GM19240 (cell line): ENCODE data around the gene SLC38A10.
"Not testable (repeated sequence)": the region's sequence is repeated elsewhere in the genome, so short reads cannot be mapped to it uniquely, and the experiment has no call there.

Source experiments
- DNase-seq: peaks from one replicate; pipeline ENCODE4 v3.0.0; 2011; ENCODE audit warnings: low spot score; ENCODE audit not compliant: insufficient read length

The SLC38A10 gene

DNA sequence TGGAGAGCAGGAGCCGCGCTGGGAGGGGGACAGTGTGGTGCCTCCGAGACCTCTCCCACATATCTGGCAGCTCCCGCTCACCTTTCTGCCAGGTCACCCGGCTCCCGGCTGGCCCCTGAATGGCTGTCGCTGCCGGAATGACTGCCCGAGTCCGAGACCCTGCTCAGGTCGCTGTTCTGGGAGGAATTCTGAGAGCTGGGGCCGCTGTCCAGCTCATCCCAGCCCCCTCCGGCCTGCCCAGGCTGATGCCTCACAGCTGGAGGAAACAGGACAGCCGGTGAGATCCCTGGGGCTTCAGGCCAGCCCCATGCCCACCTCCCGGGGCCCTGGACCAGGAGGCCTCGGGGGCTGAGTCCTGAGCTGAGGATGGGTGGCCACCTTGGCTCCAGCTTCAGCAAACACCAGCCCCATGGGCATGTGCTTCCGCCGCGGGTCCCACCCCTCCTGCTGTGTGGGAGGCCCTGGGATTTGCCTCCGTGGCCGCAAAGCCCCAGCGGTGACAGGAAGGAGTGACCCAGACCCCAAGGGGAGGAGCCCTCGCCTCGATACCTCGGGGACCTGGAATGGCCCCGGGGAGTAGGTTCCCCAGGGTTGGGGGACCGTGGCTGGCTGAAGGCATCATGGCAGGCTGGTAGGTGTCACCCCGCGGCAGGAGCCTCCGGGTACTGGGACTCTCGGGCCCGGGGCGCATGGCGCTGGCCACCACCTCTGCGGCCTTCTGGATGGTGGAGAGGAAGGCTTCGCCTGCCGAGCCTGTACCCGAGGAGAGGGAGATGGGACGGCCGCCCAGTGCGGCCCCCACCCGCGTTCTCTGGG lies 63.1 kb downstream of the SLC38A10 start:
- DNase-seq: no peak

DNA sequence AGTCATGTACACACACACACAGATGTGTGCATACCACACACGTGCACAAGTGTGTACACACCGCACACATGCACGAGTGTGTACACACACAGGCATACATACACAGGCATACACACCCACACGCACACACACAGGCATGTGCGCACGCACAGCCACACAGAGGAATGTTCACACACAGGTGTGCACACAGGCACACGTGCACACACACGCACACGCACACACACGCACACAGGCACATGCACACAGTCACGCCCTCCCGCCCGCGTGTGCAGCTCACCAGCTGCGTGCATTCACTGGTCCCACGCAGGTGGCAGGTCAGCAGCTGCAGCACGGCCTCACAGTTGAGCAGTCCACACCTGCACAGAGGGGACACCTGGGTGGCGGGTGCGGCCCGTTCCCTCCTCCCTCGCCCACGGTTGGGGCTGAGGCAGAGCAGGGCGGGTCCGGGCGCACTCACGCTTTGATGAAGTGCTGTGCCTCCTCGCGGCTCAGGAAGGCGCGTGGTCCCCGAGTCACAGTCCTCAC lies 63.9 kb downstream of the SLC38A10 start:
- DNase-seq: no peak

DNA sequence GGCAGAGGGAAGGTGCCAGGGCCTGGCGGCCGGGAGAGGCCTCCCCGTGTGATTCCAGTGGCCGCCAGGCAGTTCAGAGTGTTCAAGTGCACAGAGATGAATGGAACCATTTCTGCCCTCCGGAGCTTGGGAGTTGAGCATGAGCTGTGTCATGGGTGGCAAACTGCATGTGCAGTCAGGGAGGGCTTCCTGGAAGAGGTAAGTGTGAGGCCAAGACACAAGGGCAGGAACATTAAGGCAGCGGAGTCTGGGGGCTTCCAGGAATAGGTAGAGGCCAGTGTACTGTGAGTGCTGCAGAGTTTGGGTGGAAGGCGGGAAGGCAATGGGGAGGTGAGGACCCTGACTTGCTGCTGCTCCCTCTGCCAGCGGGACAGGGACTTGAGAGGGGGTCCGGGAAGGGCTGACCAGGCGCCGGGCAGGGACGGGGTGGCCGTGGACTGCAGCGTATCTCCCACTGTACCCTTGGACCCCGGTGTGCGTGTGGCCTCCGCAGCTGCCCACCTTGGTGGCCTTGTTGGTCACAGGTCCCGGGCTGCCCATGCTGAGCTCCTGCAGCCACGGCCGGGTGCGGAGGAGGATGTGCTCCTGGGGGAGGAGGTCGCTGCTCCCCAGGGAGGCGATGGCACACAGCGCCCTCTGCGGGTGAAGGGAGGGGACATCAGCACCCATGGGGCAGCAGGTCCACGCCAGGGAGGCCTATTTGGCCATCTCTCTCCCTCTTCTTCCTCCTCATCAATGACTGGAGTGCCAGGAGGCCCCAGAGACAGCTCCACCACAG lies 64.9 kb downstream of the SLC38A10 start:
- no peak for DNase-seq

DNA sequence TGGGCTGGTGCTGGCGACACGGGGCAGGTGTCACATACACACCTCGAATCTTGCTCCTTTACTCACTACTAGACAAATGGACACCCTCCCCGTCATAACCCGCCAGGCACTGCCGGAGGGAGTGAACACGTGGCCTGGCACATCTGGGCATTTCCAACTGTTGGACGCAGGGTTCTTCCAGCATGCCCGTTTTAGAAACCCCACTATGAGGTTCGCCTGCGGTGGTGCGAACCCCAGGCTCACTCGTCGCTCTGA lies 65.5 kb downstream of the SLC38A10 start:
- DNase-seq: no peak

DNA sequence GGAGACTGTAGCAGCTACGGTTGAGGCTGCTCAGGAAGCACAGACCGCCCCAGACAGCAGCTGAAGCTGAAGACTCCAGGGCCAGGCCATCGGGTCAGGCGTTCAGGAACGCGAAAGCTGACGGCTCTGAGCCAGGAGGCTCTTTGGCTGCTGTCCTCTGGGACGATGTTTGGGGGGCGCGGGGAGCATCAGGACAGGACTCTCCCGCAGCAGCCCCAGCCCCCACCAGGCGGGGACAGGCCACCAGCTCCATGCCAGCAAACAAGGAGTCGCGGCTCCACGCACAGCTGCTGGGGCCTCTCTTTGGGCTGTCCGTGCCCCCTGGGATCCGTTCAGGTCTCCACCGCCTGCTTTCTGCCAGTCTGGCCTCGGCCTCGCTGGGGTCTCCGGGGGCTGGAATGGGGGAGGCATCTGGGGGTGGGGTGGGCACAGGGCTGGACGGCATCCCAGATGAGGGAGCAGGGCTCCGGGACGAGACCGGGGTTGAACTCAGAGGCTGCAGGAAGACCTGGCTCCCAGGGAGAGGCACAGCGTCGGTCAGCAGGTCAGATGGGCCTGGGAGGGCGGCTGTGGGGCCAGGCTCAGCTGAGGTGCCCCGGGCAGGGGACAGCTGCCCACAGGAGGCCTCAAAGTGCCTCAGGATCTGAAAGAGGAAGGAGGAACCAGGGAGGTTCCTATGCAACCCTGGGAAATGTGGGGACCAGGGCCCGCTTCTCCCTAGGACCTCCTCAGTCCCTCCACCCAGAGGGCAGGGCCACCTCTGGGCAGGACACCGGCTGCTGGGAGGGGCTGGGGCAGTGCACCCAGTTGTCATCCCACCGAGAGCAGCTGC lies 66.1 kb downstream of the SLC38A10 start:
- DNase-seq: no peak

DNA sequence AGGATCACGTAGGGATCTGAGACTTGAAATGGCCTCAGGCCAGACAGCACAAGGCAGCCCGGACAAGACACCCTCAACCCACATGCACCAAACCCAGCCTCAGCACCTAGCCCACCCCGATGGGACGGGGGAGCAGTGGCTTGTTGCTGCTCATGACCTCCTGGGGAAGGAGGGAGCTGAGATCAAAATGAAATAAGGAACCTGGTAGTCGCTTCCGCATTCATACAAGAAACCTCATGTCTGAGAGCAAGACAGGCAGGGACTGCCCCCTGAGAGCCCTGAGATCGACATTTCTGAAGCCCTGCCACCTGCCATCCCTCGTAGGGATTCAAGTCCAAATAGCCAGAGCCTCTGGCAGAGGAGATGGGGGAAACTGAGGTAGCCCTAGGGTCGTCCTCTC lies 66.7 kb downstream of the SLC38A10 start:
- DNase-seq: no peak

DNA sequence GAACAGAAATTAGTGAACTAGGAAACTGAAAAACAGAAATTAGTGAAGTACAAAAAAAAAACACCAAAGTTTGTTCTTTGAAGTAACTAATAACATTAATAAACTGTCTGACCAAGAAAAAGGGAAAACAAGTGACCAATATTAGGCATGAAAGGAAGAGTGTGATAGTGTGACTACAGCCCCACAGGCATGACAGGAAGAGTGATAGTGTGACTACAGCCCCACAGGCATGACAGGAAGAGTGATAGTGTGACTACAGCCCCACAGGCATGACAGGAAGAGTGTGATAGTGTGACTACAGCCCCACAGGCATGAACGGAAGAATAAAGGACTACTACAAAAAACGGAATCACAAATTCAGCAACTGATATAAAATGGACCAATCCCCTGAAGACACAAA lies 67.5 kb downstream of the SLC38A10 start:
- DNase-seq: not testable (repeated sequence)

DNA sequence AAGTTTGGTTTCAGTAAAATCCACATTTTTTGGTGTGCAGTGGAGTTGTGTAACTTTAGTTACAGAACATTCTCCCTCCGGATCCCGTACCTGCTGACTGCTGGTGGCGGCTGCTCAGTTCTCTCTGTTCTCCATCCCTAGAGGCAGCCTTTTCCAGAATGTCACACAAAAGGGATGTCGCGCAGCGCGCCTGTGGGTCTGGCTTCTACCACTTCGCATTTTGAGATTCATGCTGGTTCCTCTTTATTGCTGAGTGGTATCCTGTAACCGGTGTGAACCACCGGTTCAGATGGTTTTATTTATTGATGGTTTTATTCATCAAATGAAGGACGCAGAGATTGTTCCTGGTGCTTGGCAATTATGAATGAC lies 71.4 kb downstream of the SLC38A10 start:
- DNase-seq: no peak

DNA sequence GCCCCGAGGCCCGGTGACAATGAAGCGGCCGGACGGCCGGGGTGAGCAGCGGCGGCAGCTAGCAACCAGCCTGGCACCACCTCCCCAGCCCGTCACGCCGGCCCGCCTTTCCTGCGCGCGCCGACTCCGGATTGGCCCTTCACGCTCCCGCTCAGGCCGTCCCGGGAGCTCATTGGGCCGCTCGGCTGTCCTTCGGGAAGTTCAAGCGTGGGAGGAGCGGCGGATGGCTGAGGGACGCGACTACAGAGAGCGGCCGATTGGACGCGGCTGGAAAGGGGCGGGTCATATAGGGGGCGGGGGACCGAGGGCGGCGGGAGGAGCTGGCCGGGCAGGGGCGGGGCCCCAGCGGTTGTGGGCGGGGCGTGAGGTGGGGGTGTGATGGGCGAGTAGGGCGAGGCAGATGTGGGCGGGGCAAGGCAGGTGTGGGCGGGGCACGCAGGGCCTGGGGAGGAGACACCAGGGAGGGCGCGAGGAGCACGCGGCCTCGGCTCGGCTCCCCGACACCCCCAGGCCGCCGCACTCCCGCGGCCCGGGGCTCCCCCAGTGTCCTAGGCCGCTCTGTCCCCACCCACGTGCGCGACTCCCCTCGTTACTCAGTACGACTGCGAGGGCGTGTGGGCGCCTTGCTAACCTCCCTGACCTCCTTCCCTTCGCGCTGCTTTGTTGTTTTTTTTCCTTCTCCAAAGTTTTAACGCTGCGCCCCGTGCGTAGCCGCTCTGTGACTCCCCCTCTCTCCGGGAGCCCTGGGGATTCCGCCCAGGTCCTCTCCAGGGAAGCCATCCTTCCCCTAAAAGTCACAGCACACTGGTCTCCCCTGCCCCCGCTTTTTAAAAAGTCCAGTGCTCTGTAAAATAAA lies 72.0 kb downstream of the SLC38A10 start, which contains the start of gene CEP131:
CEP131 (minus strand) TSS at position 60 of the 856 bp plus-strand sequence. CDS start 2,909 bp downstream, outside the sequence.
- DNase-seq: peak; percentile 99

DNA sequence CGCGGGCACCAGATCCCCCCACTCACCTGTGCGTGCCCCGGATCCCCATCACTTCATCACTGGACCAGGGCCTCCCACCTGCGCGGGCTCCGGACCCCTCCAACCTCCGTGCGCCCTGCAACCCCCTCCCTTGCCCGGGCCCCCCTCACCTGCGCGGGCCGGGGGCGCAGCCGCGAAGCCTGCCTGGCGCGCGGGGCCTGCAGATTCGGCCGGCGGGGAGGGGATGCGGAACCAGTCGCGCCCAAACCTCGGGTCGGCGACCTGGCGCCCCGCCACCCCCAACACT lies 72.5 kb downstream of the SLC38A10 start:
- no peak for DNase-seq

DNA sequence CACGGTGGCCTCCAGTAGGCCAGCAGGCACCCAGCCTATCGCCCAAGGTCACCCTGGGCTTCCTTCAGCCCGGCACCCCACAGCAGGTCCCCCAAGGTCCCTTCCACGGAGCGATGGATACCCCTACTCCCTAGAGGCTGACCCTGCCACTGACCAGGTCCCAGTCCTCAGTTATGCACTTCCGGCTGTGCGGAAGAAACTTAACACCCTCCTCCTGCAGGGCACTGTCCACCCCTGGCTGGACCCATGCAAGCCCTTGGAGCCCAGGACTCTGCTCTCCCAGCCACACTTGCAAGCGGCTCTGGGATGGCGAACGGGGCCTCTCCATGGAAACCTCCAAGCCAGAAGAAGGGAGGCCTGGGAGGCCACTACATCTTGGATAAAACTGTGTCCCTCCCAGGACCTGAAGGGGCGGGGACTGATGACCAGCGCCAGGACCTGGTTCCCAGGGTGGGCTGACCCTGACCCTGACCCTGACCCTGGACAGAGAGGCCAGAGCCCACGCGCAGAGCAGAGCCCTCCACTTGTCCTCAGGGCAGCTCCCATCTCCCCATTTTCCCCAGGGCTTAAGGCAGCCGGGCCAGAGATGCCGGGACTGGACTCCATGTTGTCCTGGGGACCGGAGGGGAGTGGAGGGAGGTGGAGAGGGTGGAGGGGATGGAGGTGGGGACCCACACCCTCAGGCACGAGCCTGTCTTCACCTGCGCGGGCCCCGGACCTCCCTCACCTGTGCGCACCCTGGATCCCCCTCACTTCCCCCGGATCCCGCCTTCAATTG lies 73.1 kb downstream of the SLC38A10 start:
- no peak for DNase-seq

DNA sequence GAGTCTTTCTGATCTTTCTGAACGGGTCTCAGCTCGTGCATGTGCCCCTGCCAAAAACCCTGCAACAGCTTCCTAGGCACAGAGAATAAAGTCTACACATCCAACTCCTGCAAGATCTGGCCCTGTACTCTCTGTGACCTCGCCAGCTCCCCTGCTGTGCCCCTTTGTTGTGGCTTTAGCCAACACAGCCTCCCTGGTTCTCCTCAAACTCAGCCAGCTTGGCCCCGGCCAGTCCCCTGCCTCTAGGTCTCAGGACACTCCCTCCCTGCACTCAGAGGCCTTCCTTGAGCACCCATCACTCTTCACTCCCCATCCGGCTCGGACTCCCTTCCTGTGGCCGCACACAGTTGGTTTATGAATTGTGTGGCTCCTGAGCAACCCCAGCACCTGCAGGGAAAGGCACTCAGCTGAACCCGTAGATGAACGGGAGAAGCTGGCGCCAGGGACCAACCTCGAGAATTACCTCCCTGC lies 73.7 kb downstream of the SLC38A10 start:
- DNase-seq: no peak

DNA sequence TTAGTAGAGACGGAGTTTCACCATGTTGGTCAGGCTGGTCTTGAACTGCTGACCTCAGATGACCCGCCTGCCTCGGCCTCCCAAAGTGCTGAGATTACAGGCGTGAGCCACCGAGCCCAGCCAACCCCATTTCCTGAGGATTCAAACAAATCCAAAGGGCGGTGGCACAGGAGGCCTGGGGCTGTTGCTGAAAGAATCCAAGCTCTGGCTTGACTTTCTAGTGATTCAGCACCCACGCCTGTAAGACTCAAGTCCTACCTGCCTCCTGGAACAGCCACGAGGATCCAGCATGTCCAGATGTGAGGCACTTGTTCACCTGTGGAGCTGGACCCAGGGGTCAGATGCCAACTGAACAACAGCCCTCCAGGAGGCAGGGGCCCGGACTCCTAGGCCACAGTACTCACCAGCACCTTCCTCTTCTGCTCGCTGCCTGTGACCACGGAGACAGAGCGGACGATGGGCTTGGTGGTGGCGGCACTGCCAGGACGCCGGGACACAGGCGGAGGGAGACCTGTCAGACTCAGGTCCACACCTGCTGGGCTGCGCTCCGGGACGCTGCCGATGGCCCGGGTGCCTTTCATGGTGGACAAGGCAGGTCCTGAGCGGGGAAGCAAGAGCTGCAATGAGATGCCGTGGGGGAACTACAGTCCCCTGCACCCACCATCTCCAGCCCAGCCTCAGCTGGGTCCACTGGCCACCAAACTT lies 75.5 kb downstream of the SLC38A10 start:
- no peak for DNase-seq

DNA sequence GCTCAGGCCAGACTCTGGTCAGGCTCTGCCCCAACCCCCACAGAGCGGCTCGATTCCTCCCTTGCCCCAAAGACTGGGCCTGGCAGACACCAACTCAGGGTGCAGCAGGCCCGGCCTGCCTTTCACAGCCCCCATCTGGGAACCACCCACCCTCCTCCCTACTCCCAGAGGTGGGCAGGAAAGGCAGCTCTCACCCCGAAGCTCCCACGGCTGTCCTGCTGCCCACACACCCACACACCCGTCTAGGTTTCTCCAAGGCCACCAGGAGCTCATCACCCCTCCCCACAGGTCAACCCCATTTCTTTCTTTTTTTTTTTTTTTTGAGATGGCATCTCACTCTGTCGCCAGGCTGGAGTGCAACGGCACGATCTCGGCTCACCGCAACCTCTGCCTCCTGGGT lies 76.1 kb downstream of the SLC38A10 start:
- DNase-seq: no peak

DNA sequence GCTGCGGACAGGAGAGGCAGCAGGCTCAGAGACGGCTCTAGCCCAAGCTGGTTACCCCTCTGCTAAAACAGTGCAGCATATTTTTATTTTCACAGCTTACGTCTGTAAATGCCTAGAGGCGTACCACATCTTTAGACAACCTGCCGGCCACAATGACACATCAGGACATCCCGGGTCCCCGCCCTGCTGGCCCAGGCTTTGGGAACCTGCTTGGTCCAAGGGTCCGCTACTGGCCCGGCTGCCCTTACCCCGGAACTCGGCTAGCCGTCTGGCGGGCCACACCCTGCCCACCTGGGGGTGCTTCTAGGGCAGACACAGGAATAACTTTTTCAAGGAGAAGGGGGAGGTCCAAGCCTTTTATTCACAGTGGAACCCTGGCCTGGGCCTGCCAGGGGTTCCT lies 76.6 kb downstream of the SLC38A10 start:
- no peak for DNase-seq

DNA sequence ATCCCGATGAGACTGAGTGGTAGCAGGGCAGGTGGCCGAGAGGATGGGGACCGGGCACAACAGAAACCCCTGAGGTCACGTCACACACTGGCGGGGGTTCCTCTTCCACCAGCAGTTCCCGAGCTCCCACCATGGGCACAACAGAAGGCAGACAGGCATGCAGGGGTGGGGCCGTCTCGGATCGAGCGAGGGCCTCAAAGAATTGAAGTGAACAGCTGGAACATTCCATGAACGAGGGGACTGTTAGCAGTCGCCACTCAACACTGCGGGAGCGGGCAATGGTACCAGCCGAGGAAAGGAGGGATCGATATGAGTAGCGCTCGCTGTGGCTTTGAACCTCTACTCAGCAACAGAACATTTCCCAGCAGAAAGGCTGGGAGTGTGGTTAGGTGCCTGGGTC lies 77.6 kb downstream of the SLC38A10 start:
- no peak for DNase-seq

DNA sequence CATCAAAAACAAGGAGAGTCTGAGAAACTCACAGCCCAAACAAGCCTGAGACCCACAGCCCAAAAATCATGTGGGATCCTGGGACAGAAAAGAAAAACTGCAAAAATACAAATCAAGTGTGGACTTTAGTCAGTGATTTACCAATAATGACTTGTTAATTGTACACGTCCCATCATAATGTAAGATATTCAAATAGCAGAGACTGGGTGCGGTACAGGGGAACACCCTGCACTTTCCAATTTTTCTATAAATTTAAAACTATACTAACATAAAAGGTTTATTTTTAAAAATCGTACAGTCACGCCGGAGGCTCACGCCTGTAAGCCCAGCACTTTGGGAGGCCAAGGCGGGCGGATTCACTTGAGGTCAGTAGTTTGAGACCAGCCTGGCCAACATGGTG lies 81.1 kb downstream of the SLC38A10 start:
- DNase-seq: no peak

DNA sequence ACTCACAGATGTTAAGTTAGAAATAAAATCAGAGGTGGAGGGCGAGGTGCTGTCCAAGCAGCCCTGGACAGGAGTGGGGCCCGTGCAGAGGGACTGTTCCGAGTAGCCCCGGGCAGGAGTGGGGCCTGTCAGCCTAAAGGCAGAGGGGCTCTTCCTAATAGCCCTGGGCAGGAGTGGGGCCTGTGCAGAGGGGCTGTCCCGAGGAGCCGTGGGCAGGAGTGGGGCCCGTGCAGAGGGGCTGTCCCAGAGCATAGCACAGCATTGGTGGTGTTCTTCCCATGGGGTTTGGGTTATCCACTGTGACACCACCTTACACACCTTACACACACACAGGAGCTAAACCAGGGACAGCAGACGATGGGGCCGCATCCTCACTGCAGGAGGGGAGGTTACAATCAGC lies 82.7 kb downstream of the SLC38A10 start:
- DNase-seq: no peak

DNA sequence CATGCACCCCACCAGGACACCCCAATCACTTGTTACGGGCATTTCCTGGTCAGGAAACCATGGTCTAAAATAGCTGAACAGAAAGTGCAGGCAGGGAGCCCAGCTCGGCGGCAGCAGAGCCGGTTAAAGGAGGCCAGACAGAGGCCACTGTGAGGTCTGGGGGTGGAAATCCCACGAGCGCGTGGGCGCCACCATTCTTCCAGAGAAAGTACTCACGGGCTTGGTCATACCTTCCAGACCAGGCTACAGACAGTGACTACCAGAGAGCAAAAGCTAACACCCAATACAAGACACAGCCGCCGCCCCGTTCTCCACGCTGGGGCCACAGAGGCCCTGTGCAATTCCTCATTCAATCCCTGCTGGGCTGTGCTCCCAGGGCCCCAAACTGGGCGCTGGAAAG lies 84.2 kb downstream of the SLC38A10 start:
- no peak for DNase-seq

DNA sequence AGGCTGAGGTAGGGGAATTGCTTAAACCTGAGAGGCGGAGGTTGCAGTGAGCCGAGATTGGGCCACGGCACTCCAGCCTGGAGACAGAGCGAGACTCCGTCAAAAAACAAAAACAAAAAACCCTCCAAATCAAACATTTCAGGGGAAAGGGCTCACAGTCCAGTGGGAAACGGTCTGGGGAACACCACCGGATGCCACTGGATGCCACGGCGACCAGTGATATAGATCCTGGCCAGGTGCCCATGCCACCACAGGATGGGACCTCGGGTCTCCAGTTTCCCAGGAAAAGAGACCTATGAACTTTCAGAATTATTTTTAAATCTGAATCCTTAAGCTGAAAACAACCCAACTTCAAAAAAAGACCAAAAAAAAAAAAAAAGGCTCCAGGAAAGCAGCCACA lies 84.6 kb downstream of the SLC38A10 start:
- DNase-seq: no peak
